ENCODE results near the gene BTBD3. TPM values are rescaled to one million over a fixed set of nuclear protein-coding genes. Genes with fewer than 3 reads are reported as not detected.
A peak's percentile ranks its signal among the peaks of the same experiment; 100 is the strongest.

The BTBD3 gene
- total RNA-seq, result 1 to 10 TPM; 3.9 to 4.1 TPM

- Mint-ChIP-seq H3K4me1 (peaks cover 2% of the 10 kb centered on the region), H3K4me3 (no peak within 1 kb of the TSS), H3K27ac (no peak within 1 kb of the TSS), H3K36me3 (no peaks in the 10 kb centered on the region), H3K27me3 (peaks cover 3% of the 10 kb centered on the region), H3K9me3 (no peaks in the 10 kb centered on the region)
- no peak for DNase-seq
Observed at GRCh38 chr20:11917663-11918062, at the start of gene BTBD3. Gene BTBD3, plus strand, starts transcription at chr20:11917893. Its CDS starts 383 bp downstream, at chr20:11918276.

- H3K9me3 Mint-ChIP-seq, result peaks cover 3% of the 10 kb centered on the region
Observed at GRCh38 chr20:11869641-11870040, 48.1 kb upstream of the BTBD3 start.

GRCh38 chr20:11870411-11870810, 47.3 kb upstream of the BTBD3 start:
- H3K4me1 Mint-ChIP-seq, result no peaks in the 10 kb centered on the region
- no peak for DNase-seq
- peaks cover 4% of the 10 kb centered on the region for H3K27me3 Mint-ChIP-seq
- H3K4me3 Mint-ChIP-seq, result no peak overlapping the region
- no peaks in the 10 kb centered on the region for H3K36me3 Mint-ChIP-seq
- no peak overlapping the region for H3K27ac Mint-ChIP-seq
- peaks cover 3% of the 10 kb centered on the region for H3K9me3 Mint-ChIP-seq

More at GRCh38 chr20:11869641-11870040, 48.1 kb upstream of the BTBD3 start:
- H3K27ac Mint-ChIP-seq, result no peak overlapping the region
- H3K4me1 Mint-ChIP-seq, result no peaks in the 10 kb centered on the region
- no peak overlapping the region for H3K4me3 Mint-ChIP-seq
- DNase-seq, result no peak
- H3K36me3 Mint-ChIP-seq, result no peaks in the 10 kb centered on the region
- H3K27me3 Mint-ChIP-seq, result peaks cover 4% of the 10 kb centered on the region

- Mint-ChIP-seq H3K4me1 (no peaks in the 10 kb centered on the region), H3K4me3 (no peak overlapping the region), H3K27ac (no peak overlapping the region), H3K9me3 (no peaks in the 10 kb centered on the region), H3K36me3 (no peaks in the 10 kb centered on the region), H3K27me3 (peaks cover 7% of the 10 kb centered on the region)
- no peak for DNase-seq
Observed at GRCh38 chr20:11876555-11876954, 41.1 kb upstream of the BTBD3 start.

GRCh38 chr20:11880680-11881079, 37.0 kb upstream of the BTBD3 start:
- Mint-ChIP-seq H3K9me3 (no peaks in the 10 kb centered on the region), H3K4me3 (no peak overlapping the region), H3K4me1 (no peaks in the 10 kb centered on the region), H3K27me3 (peaks cover 8% of the 10 kb centered on the region), H3K36me3 (no peaks in the 10 kb centered on the region), H3K27ac (no peak overlapping the region)
- DNase-seq, result no peak

GRCh38 chr20:11881449-11881848, 36.2 kb upstream of the BTBD3 start:
- Mint-ChIP-seq H3K36me3 (no peaks in the 10 kb centered on the region), H3K4me1 (no peaks in the 10 kb centered on the region), H3K4me3 (no peak overlapping the region), H3K27me3 (peaks cover 8% of the 10 kb centered on the region), H3K9me3 (no peaks in the 10 kb centered on the region), H3K27ac (no peak overlapping the region)
- DNase-seq, result no peak

GRCh38 chr20:11882651-11883050, 35.0 kb upstream of the BTBD3 start:
- no peak overlapping the region for H3K27ac Mint-ChIP-seq
- H3K9me3 Mint-ChIP-seq, result no peaks in the 10 kb centered on the region
- DNase-seq, result no peak
- no peaks in the 10 kb centered on the region for H3K4me1 Mint-ChIP-seq
- H3K27me3 Mint-ChIP-seq, result peaks cover 18% of the 10 kb centered on the region
- H3K4me3 Mint-ChIP-seq, result no peak overlapping the region
- no peaks in the 10 kb centered on the region for H3K36me3 Mint-ChIP-seq

GRCh38 chr20:11888648-11889047, 29.0 kb upstream of the BTBD3 start:
- H3K27ac Mint-ChIP-seq, result no peak overlapping the region
- H3K4me3 Mint-ChIP-seq, result no peak overlapping the region
- H3K4me1 Mint-ChIP-seq, result peaks cover 13% of the 10 kb centered on the region
- DNase-seq, result no peak
- H3K36me3 Mint-ChIP-seq, result no peaks in the 10 kb centered on the region
- no peaks in the 10 kb centered on the region for H3K9me3 Mint-ChIP-seq
- H3K27me3 Mint-ChIP-seq, result peaks cover 48% of the 10 kb centered on the region

- peak; percentile 65 for DNase-seq
Observed at GRCh38 chr20:11890331-11891076, 27.2 kb upstream of the BTBD3 start.

GRCh38 chr20:11891077-11891775, 26.5 kb upstream of the BTBD3 start:
- H3K4me3 Mint-ChIP-seq, result peak overlapping the region; percentile 80
- H3K27me3 Mint-ChIP-seq, result peaks cover 55% of the 10 kb centered on the region
- H3K27ac Mint-ChIP-seq, result no peak overlapping the region
- H3K4me1 Mint-ChIP-seq, result peaks cover 13% of the 10 kb centered on the region
- DNase-seq, result peak; percentile 48
- no peaks in the 10 kb centered on the region for H3K9me3 Mint-ChIP-seq
- H3K36me3 Mint-ChIP-seq, result peaks cover 1% of the 10 kb centered on the region

More at GRCh38 chr20:11890331-11891076, 27.2 kb upstream of the BTBD3 start:
- Mint-ChIP-seq H3K36me3 (peaks cover 1% of the 10 kb centered on the region), H3K27ac (no peak overlapping the region), H3K4me3 (peak overlapping the region; percentile 73), H3K27me3 (peaks cover 54% of the 10 kb centered on the region), H3K9me3 (no peaks in the 10 kb centered on the region), H3K4me1 (peaks cover 13% of the 10 kb centered on the region)

GRCh38 chr20:11891776-11892545, 25.7 kb upstream of the BTBD3 start:
- DNase-seq, result peak; percentile 48
- Mint-ChIP-seq H3K27me3 (peaks cover 50% of the 10 kb centered on the region), H3K36me3 (peaks cover 1% of the 10 kb centered on the region), H3K9me3 (no peaks in the 10 kb centered on the region), H3K4me3 (peak overlapping the region; percentile 80), H3K4me1 (peaks cover 13% of the 10 kb centered on the region), H3K27ac (peak overlapping the region; percentile 45)

- no peak overlapping the region for H3K4me3 Mint-ChIP-seq
- no peak for DNase-seq
- H3K36me3 Mint-ChIP-seq, result peaks cover 1% of the 10 kb centered on the region
- no peaks in the 10 kb centered on the region for H3K9me3 Mint-ChIP-seq
- peaks cover 13% of the 10 kb centered on the region for H3K4me1 Mint-ChIP-seq
- H3K27ac Mint-ChIP-seq, result no peak overlapping the region
- H3K27me3 Mint-ChIP-seq, result peaks cover 39% of the 10 kb centered on the region
Observed at GRCh38 chr20:11894062-11894461, 23.6 kb upstream of the BTBD3 start.

GRCh38 chr20:11895861-11896387, 21.8 kb upstream of the BTBD3 start:
- DNase-seq, result no peak
- Mint-ChIP-seq H3K36me3 (peaks cover 1% of the 10 kb centered on the region), H3K9me3 (no peaks in the 10 kb centered on the region), H3K4me3 (no peak overlapping the region), H3K27ac (no peak overlapping the region), H3K27me3 (peaks cover 26% of the 10 kb centered on the region), H3K4me1 (peaks cover 8% of the 10 kb centered on the region)

GRCh38 chr20:11901127-11901526, 16.6 kb upstream of the BTBD3 start:
- H3K27ac Mint-ChIP-seq, result no peak overlapping the region
- H3K4me1 Mint-ChIP-seq, result no peaks in the 10 kb centered on the region
- H3K36me3 Mint-ChIP-seq, result no peaks in the 10 kb centered on the region
- DNase-seq, result no peak
- H3K27me3 Mint-ChIP-seq, result no peaks in the 10 kb centered on the region
- no peak overlapping the region for H3K4me3 Mint-ChIP-seq
- peaks cover 2% of the 10 kb centered on the region for H3K9me3 Mint-ChIP-seq

GRCh38 chr20:11902285-11902697, 15.4 kb upstream of the BTBD3 start:
- Mint-ChIP-seq H3K9me3 (peaks cover 2% of the 10 kb centered on the region), H3K27ac (no peak overlapping the region), H3K4me1 (no peaks in the 10 kb centered on the region), H3K27me3 (no peaks in the 10 kb centered on the region), H3K4me3 (no peak overlapping the region), H3K36me3 (no peaks in the 10 kb centered on the region)
- DNase-seq, result no peak

Measured in activated naive CD8-positive, alpha-beta T cell treated with anti-CD3 and anti-CD28 coated beads for 36 hours (primary cell).